GM18870 (cell line): ENCODE measurements around the gene HDAC4.
"Not testable (repeated sequence)": the region's sequence is repeated elsewhere in the genome, so short reads cannot be mapped to it uniquely, and the experiment has no call there.

ENCODE experiments used
- ATAC-seq: cut with Tn5 transposase; IDR thresholded peaks from one replicate; pipeline ENCODE4 v1.9.1; 2021; ENCODE audit warnings: moderate library complexity; ENCODE audit not compliant: unreplicated experiment

The HDAC4 gene

DNA sequence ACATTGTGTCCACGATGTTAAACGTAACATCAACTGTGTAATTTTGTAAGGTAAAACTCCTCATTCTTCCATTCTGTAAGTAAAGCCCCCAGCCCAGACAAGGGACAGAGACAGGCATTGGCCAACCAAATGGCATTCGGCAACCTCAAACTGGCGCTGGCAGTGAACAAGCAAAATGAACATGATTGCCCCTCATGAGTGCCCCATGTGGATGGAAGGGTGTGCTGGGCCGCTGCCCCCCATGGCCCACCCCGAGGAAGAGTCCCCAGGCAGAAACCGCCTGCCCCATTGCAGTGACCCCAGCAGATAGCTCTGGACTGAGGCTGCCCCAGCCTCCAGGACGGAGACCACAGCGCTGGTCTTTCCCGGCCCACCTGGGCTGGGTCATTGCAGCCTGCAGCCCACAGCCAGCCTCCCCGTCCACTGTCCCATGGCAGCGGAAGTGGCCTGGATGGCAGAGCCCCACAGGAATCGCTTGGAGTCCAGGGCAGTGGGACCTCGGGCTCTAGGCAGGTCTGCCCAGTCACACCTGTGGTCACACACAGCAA lies 220.2 kb downstream of the HDAC4 start:
- ATAC-seq: no peak

DNA sequence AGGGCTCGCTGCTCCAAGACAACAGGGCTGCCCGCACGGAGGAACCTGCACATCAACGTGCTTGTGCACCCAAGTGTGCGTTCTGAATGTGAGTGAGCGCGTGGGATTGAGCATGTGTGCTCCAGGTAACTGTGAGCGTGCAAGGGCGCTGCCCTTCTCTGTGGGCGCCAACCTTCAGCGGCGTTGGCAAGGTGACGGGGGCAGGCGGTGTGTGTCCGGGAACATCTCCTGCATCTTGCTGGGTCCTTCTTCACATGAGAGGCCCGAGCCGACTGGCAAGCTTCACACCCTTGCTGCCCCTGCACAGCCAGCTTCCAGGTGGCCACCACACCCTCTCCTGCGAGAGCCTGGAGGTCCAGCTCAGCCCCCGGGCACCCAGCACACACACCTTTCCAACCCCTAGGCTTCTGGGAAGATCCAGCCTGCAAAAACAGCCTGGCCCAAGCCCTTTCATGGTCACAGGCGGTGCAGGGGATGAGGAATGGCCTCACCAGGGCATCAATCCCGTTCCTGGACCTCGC lies 220.9 kb downstream of the HDAC4 start:
- no peak for ATAC-seq

DNA sequence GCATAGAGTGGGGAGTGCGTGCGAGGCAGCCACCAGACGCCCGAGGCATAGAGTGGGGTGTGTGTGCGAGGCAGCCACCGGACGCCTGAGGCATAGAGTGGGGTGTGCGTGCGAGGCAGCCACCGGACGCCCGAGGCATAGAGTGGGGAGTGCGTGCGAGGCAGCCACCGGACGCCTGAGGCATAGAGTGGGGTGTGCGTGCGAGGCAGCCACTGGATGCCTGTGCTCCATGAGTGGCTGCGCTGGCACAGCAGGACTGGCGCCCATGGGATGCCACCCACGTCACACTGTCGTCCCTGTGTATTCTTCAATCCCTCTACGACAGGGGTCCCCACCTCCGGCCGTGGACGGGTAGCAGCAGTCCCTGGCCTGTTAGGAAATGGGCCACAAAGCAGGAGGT lies 221.9 kb downstream of the HDAC4 start:
- ATAC-seq: no peak

DNA sequence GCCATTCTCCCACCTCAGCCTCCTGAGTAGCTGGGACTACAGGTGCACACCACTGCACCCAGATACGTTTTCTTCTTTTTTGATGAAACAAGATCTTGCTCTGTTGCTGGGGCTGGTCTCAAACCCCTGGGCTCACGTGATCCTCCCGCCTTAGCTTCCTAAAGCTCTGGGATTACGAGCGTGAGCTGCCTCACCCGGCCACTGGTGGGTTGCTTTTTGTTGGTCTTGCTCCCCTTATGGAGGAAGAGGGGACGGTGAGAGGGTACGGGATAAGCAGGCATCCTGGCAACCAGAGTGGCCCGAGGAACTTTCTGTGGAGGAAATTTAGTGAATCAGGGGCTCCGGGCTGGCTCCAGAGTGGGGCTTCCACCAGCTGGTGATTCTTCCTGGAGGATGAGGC lies 222.3 kb downstream of the HDAC4 start:
- ATAC-seq: no peak

DNA sequence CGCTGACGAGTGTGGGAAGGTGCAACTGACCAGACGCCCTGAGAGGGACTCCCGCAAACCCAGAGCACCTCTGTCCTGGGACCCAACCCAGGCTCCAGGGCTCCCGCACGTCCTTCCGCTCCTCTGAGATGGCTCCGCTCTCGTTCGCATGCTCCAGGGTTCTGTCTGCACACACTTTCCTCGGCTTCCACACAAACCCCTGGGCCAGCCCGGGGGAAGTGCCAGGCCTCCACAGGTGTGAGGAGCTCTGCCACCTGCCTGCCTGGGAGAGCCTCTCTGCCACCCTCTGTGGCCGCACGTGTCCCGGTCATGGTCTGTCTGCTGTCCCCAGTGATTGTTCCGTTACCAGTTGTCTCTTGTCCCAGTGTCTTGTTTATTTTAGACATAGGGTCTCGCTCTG lies 222.9 kb downstream of the HDAC4 start:
- no peak for ATAC-seq

DNA sequence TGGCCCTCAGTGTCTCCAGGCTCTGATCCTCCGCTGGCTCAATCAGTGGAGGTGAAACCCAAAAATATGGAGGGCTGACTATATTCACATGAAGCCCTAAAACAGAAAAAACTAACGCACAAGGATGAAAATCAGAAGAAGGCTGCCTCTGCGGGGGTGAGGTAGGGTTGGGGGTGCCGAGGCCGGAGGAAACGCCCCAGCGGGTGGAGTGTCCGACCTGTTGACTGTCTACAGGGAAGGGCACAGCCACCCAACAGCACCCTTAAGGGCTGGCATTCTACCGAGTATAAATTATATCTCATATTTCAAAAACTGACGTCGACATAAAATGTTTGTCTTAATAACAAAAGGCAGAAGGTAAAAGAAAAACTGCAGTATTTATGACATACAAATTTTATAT lies 223.5 kb downstream of the HDAC4 start:
- ATAC-seq: no peak

DNA sequence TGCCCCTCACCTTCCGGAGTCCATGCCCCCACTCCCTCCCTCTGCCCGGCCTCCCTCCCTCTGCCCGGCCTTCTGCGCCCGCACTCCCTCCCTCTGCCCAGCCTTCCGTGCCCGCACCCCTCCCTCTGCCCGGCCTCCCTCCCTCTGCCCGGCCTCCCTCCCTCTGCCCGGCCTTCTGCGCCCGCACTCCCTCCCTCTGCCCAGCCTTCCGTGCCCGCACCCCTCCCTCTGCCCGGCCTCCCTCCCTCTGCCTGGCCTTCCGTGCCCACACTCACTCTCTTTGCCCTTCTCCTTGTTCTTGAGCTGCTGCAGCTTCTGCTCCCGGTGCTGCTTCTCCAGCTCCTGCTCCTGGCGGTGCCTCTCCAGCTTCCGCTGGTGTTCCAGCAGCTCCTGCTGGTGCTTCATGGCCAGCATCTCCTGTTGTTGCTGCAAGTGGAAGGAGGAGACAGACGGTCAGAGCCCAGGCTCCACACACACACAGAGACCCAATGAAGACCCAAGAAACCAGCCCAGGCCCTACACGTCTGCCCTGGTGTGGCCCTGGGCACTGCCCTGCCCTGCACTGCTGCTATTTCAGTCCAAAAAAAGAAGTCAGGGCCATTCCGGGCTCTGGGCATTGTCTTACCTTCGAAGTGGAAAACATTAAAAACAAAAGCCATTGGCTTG lies 224.5 kb downstream of the HDAC4 start:
- not testable (repeated sequence) for ATAC-seq

DNA sequence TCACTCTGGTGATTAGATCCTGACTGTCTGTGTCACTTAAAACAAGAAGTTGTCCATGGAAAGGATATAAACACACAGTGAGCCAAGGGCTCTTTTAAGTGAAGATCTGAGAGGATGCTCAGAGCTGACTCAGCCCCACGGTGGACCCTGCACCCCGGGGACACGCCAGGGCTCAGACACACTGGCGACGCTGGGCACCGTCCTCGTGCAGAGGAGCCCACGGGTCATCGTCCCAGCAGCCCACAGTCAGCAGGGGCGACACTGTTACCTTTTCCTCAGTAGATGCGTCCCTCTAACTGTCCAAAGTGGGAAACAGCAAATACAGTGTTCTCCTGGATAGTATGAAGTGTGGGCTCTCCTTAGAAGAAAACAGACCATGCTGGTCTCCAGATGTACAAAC lies 225.6 kb downstream of the HDAC4 start:
- no peak for ATAC-seq

DNA sequence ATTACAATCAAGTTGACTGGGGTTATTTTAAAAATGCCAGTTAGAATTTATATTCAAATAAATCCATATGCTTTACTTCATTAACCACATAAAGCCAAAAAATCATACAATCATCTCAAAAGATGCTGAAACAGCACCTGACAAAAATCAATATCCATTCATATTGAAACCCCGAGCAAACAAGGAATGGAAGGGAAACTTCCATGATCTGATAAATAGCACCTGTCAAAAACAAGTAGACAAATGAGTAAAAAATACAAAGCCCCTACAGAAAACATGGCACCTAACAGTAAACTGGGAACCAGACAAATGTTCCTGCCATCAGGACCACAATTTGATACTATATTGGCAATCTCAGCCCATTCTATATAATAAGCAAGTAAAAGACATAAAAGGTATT lies 227.5 kb downstream of the HDAC4 start:
- ATAC-seq: no peak

DNA sequence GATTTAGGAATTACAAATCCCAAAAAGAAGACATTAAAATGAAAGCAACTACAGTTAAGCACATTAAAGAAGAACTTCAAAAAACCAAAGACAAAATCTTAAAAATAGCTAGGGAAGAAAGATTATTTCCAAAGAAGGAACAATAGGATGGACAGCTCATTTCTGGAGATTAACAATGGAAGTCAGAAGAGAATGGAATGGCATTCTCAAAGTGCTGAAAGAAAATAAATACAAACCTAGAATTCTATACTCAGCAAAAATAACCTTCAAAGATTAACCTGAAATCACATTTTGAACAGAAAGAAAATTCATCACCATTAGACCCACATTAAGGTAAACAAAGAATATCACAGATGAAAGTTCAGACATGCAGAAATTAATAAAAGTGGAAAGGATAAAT lies 229.2 kb downstream of the HDAC4 start:
- ATAC-seq: no peak

DNA sequence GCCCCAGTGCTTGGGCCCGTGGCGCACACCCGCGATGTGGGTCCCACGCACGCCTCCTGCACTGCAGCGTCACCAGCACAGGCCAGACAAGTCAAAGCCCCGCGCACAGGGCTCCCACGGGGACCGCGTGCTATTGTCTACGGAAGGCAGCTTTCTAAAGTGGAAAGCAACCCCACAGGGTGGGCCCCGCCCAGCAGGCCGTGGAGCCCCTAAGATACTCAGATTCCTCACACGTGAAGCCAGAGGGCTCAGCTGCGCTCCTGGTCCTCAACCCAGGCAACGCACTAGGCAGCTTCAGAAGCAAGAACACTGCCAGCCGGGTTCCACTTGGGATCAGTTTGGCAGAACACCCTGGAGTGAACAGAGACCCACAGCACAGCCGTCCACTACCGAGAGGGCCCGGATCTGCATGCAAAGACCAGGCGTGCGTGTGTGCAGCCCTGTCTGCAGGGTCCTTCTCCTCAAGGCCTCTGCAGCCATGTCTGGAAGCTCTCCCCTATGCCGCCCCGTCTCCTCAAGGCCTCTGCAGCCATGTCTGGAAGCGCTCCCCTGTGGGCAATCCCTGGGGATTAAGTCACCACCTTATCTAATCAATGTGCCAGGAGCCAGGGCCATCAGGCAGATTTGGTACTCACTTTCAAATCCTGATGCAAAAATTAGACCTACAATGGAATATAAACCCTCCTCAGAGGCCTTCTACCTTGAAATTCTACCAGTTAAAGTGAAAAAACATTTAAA lies 231.3 kb downstream of the HDAC4 start:
- ATAC-seq: no peak

DNA sequence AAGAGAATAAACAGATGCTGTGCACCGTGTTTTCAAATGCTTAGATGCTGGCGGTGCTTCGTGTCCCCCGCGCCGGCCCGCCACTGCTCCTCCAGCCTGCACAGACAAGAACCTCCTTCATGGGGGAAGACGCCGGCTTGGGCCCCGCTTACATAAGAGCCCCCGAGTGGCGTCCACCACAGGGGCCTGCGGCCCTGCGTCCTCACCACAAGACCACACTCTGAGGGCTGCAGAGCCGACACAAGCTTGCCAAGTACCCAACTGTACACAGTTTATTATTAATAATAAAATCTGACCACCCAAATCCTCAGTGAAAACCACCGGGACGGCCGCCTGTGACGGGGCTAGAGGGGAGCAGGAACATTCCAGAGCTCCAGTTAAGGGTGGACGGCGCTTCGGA lies 232.2 kb downstream of the HDAC4 start:
- no peak for ATAC-seq

DNA sequence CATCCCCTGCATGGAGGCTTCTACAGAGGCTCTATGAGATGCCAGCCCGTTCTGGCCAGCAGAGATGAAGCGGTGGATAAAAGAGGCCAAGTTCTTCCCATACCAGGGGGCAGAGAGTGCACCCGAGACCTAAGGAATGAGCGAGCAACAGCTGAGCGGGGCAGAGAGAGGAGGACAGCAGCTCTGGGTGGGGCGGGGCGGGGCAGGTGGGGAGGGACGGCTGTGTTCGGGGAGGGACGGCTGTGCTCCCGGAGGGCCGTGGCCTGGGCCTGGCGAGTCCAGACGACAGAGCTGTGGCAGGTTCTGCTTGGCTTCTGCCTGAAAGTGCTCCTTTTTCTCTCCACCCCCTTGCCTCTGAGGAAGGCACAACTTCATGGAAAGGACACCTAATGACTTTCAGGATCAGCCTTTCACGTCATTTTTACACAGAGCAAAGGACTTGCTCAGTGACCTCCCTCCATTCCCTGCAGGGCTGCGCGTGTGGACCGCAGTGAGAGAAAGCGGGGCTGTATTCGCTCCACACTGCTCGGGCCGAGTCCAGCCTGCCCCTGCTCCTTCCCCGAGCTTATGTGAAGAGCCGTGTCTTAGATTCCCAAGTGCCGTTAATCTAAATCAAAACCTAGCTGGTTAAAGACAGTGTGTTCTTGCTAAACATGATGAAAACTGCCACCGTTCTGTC lies 232.9 kb downstream of the HDAC4 start:
- no peak for ATAC-seq

DNA sequence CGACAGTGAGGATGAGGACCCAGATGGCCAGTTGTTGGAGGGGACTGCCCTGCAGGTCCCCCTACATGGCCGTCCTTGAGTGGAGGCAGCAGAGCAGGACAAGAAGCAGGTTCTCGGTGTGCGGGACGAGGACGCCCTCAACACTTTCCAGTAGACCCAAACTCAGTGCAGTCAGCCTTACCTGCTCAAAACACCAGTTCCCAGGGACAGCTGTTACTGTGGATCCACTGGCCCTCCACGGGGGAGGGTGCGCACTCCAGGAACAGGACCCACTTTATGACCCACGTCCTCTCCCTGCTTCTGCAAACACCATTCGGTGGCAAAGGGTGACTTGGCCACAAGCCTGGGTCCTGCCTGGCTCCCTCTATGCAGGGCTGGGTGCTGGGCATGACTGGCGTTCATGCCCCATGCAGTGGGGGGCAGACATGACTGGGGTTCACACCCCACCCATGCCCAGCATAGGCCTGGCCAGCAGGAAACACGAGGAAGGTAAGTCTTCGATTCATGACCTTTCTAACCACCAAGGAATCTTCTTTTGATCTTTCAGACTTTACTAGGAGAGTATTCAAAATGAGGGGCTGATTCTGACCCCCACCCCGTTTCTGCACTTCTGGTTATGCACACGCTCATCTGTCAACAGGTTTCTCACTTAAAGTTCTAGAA lies 233.7 kb downstream of the HDAC4 start:
- no peak for ATAC-seq

DNA sequence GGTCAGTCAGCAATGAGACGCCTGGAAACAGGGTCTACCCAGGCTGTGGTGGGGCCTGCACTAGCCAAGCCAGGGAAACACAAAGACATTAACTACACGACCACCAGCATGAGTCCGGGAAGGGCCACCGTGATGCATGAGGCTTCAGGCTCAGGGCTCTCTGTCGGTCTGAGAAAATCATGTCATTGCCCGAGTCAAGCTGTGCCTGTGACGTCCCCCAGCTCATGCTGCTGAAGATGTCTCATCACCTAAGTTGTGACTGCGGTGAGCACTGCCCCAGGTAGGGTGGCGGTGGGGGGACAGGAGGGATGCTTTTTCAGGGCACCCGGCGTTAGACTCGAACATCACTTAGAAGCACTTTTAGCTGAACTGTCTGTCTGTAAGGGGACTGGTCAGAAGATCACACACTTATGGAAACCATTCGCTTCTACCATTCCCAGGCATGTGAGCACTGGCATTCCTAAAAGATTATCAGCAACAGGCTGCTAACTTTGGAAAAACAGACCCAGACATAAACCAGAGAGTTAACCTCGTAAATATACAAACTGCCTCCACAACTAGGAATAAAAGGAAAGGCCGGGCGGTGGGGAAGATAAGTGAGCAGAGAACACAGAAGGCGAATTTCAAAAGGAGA lies 234.5 kb downstream of the HDAC4 start:
- ATAC-seq: no peak

DNA sequence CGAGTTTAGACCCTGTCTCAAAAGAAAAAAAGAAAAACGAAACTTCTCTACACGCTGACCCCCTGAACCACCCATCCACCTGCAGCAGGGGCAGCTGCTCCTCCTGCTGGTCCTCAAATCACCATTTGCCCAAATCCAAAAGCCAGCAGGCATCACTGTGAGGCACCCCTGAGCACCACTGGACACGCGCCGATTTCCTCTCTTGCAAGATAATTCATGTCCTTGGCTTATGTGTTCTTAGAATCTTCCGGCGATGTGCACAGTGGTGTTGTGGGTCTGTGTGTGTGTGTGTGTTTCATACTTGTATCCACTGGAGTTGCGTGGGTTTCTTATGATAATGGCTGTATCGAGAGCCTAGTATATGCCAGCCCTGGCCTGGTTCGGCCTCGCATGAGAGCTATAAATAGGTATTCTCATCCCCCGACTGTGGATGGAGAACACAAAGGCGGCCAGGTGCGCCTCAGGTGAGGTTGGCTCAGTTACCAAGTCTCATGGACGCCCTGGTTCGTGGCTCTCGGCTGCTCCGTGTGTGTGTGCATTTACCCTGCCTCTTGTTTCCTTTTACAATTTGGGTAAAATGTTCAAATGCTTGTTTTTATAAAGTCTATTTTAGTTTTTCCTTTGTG lies 235.5 kb downstream of the HDAC4 start:
- no peak for ATAC-seq

DNA sequence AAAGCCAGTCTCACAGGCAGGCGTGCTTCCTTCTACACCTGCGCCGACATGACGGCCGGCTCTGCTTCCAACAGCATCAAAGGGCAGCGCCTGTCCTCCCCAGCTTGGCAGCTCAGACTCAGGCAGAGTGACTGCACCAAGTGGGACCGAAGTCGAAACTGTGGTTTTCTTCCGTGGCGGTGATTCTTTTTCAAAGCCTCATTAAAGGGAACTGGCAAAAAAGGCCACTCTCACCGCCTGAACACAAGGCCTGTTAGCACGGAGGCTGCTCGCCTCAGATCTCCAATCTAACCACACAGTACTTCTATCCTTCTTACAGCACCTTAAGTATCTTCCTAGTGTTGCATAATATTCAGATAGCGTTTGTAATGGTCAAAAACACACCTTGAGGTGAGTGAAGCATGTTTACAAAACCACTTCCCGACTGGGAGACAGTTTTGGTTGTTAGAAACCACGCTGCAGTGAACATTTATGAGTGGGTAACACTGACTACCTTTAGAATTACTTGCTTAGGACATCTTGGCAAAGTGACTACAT lies 236.4 kb downstream of the HDAC4 start:
- no peak for ATAC-seq

DNA sequence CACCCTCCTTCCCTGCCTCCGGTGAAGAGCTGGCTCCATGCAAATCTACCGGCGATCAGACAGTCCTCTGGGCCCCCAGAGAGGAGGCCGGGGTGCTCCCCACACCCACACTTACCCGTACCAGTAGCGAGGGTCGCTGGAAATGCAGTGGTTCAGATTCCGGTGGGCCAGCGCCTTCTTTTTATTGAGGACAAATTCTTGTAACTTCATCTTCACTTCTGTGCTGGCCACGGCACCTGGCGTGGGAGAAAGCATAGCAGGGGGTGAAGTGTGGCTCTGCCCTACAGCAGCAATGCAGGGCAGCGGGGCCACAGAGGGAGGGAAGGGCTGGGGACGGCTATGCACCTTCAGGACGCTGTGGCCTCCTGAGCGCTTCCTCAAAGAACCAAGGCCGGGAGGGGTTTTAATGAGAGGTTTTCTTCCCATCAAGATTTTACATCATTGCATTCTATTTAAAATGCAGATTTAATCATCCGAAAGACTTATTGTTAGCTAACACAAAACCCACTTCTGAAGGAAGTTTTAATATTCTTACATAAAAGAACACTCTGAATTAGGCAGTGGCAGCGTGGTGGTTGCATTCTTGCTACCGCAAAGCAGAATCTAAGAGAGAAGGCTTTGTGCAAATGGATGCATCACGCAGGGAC lies 237.0 kb downstream of the HDAC4 start:
- ATAC-seq: no peak

DNA sequence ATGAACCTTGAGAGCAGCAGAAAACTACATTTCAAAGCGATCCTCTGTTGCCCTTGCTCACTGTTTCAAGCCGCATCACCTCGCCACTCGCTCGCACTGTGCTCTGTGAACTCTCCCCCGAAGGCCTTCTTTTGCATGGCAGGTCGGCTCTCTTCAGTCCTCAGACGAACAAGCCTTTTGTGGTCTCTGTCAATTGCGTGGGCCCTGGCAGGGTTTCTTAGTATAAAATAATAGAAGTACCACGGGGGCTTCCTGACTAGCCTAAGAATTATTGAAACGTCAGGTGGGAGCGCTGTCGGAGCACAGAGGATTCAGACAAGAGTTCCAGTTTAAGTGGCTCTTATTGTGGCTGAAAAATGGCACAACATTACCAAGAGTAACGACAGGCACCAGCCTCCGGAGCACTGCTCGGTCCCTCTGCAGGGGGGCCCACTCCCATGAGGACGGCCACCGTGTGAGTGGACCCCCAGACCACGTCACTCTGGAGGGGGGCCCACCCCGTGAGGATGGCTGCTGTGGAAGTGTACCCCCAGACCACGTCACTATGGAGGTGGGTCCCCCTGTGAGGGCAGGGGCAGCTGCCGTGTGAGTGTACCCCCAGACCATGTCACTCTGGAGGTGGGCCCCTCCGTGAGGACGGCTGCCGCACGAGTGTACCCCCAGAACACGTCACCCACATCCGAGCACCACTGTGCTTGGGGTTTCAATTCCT lies 237.7 kb downstream of the HDAC4 start:
- ATAC-seq: no peak
